Neural cell (in vitro differentiated cells): Measurements from ENCODE around the gene P2RX5. TPM values are rescaled to one million over a fixed set of nuclear protein-coding genes. Genes with fewer than 3 reads are reported as not detected.

ENCODE experiments used
- H2AFZ ChIP-seq: fragments of 200-600, 300-800 bp; sonication (generic), shearing (Covaris generic); 2 replicates; pipeline ENCODE4 v1.6.0; 2014; ENCODE audit warnings: low read depth, mild to moderate bottlenecking, antibody characterized with exemption, low read length, moderate library complexity
- H3F3A ChIP-seq: fragments of 200-600 bp; shearing (Covaris generic); 2 replicates; pipeline ENCODE4 v1.6.1; 2016; ENCODE audit warnings: mild to moderate bottlenecking, moderate library complexity, mixed read lengths, antibody characterized with exemption, low read length; ENCODE audit not compliant: insufficient read depth, poor library complexity, severe bottlenecking
- H3K27ac ChIP-seq: fragments of 200-600, 300-800 bp; sonication (generic), shearing (Covaris generic); 2 replicates; pipeline ENCODE4 v1.5.1; 2014; ENCODE audit warnings: mild to moderate bottlenecking, low read length, moderate library complexity
- H3K27me3 ChIP-seq: fragments of 300-800, 200-600 bp; sonication (generic), shearing (Covaris generic); 2 replicates; pipeline ENCODE4 v1.6.0; 2014; ENCODE audit warnings: mild to moderate bottlenecking, low read depth, low read length, moderate library complexity; ENCODE audit not compliant: insufficient read depth
- H3K36me3 ChIP-seq: fragments of 300-800, 200-600 bp; sonication (generic), shearing (Covaris generic); 2 replicates; pipeline ENCODE4 v1.5.1; 2014; ENCODE audit warnings: mild to moderate bottlenecking, antibody characterized with exemption, low read length, moderate library complexity; ENCODE audit not compliant: insufficient read depth
- H3K4me2 ChIP-seq: fragments of 300-800, 200-600 bp; sonication (generic), shearing (Covaris generic); 2 replicates; pipeline ENCODE4 v1.6.0; 2014; ENCODE audit warnings: mild to moderate bottlenecking, low read length
- H3K4me3 ChIP-seq: fragments of 300-800, 200-600 bp; sonication (generic), shearing (Covaris generic); 2 replicates; pipeline ENCODE4 v1.5.1; 2014; ENCODE audit warnings: mild to moderate bottlenecking, low read length, moderate library complexity
- H3K79me2 ChIP-seq: fragments of 200-600 bp; shearing (Covaris generic); replicated peaks from 2 replicates; pipeline ENCODE4 v1.6.0; 2014; ENCODE audit warnings: mild to moderate bottlenecking, low read length, moderate library complexity; ENCODE audit not compliant: insufficient read depth
- H3K9ac ChIP-seq: fragments of 300-800, 200-600 bp; sonication (generic), shearing (Covaris generic); 2 replicates; pipeline ENCODE4 v1.6.1; 2016; ENCODE audit warnings: mild to moderate bottlenecking, low read length, mixed read lengths
- H3K9me2 ChIP-seq: fragments of 200-600 bp; shearing (Covaris generic); 2 replicates; pipeline ENCODE4 v1.6.1; 2016; ENCODE audit warnings: mild to moderate bottlenecking, low read length, mixed read lengths; ENCODE audit not compliant: insufficient read depth
- H3K9me3 ChIP-seq: fragments of 200-600, 300-800 bp; sonication (generic), shearing (Covaris generic); 2 replicates; pipeline ENCODE4 v1.6.1; 2016; ENCODE audit warnings: mild to moderate bottlenecking, mixed run types, low read length, moderate library complexity, mixed read lengths
- H4K20me1 ChIP-seq: fragments of 200-600 bp; shearing (Covaris generic); 2 replicates; pipeline ENCODE4 v1.6.1; 2016; ENCODE audit warnings: mild to moderate bottlenecking, mixed run types; ENCODE audit not compliant: insufficient read depth
- CTCF ChIP-seq: fragments of 450-650 bp; IDR thresholded peaks from 2 replicates; pipeline ENCODE4 v1.5.1; 2014; ENCODE audit warnings: antibody characterized with exemption, mild to moderate bottlenecking, moderate library complexity; ENCODE audit not compliant: poor library complexity, severe bottlenecking
- EP300 ChIP-seq: fragments of 450-650 bp; conservative IDR thresholded peaks from 2 replicates; pipeline ENCODE4 v1.6.1; 2014; ENCODE audit warnings: antibody characterized with exemption, mild to moderate bottlenecking, moderate library complexity; ENCODE audit not compliant: poor library complexity, severe bottlenecking
- EZH2 ChIP-seq: fragments of 200-600, 300-800 bp; shearing (Covaris generic), sonication (generic); IDR thresholded peaks from 2 replicates; pipeline ENCODE4 v1.6.1; 2014; ENCODE audit warnings: antibody characterized with exemption, low read length, borderline replicate concordance, mild to moderate bottlenecking; ENCODE audit not compliant: insufficient read depth, poor library complexity, severe bottlenecking
- MXI1 ChIP-seq: fragments of 450-650 bp; conservative IDR thresholded peaks from 2 replicates; pipeline ENCODE4 v1.6.1; 2014; ENCODE audit warnings: antibody characterized with exemption, mild to moderate bottlenecking; ENCODE audit not compliant: poor library complexity, severe bottlenecking
- POLR2AphosphoS5 ChIP-seq: IDR thresholded peaks from 2 replicates; pipeline ENCODE4 v1.6.1; 2012
- RAD21 ChIP-seq: fragments of 450-650 bp; conservative IDR thresholded peaks from 2 replicates; pipeline ENCODE4 v1.6.1; 2014; ENCODE audit warnings: antibody characterized with exemption, mild to moderate bottlenecking, moderate library complexity
- SMC3 ChIP-seq: fragments of 450-650 bp; conservative IDR thresholded peaks from 2 replicates; pipeline ENCODE4 v1.6.1; 2014; ENCODE audit warnings: antibody characterized with exemption, mild to moderate bottlenecking, moderate library complexity; ENCODE audit not compliant: poor library complexity
- TAF1 ChIP-seq: IDR thresholded peaks from 2 replicates; pipeline ENCODE4 v1.6.1; 2012; ENCODE audit warnings: low read depth
- polyA plus RNA-seq: library from polyadenylated mRNA; depleted of rRNA; stranded (reverse); fragments of >200 nt; gene quantifications from 2 replicates; pipeline ENCODE4 v1.2.3, GENCODE V29; 2014
- TF ChIP-seq, protein P1 (sequence below): IDR thresholded peaks from 2 replicates; pipeline ENCODE4 v1.6.1; 2012; ENCODE audit warnings: borderline replicate concordance

P2RX5 gene
- polyA plus RNA-seq, 1 donor from 2014 or later = 7.0 TPM

DNA sequence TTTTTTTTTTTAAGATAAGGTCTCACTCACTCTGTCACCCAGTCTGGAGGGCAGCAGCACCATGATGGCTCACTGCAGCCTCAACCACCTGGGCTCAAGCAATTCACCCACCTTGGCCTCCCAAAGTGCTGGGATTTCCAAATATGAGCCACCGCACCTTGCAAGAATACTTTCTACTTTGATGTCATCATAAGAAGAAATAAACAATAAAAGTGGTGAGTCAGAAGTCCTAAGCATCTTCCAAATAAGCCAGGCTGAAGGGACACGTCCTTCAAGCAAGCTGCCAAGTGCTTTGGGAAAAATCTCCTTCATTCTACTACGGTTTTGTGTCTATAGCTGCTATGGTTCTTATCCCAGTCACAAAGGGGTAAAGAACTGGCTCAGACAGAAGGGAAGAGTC, 48.1 kb upstream of the P2RX5 start:
- Histone ChIP-seq H3K9me3 (no peaks in the 10 kb centered on the region), H3F3A (no peaks in the 10 kb centered on the region), H3K79me2 (no peaks in the 10 kb centered on the region), H3K27me3 (no peaks in the 10 kb centered on the region), H3K9ac (no peak overlapping the region), H3K4me2 (no peak overlapping the region), H3K36me3 (no peaks in the 10 kb centered on the region), H3K27ac (no peak overlapping the region), H4K20me1 (no peaks in the 10 kb centered on the region), H2AFZ (no peak overlapping the region), H3K9me2 (no peaks in the 10 kb centered on the region), H3K4me3 (no peak overlapping the region)
- TF ChIP-seq CTCF (no peak), RAD21 (no peak), TAF1 (no peak), EZH2 (no peak), MXI1 (no peak), EP300 (no peak), SMC3 (no peak)

DNA sequence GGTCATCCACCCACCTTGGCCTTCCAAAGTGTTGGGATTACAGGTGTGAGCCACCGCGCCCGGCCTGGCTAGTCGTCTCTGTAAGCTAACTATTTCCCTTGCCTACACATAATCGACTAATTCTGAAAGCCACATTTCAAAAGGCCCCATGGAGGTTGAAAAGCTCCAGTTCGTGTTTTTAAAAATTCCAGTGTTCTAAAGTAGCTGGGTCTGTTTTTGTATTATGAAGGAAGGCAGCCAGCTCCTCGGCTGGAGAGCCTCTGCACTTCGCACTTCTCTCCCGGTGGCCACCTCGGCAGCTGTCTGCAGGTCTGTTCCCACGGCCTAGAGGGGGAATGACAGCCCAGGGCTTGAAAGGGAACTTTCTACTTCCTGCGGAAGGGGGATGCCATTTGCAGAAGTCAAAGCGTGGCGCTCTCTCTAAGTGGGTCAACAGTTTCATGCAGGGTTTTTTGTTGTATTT, 44.7 kb upstream of the P2RX5 start:
- Histone ChIP-seq H3K27me3 (no peaks in the 10 kb centered on the region), H3K9me3 (no peaks in the 10 kb centered on the region), H4K20me1 (no peaks in the 10 kb centered on the region), H2AFZ (no peak overlapping the region), H3K36me3 (no peaks in the 10 kb centered on the region), H3K9me2 (no peaks in the 10 kb centered on the region), H3K4me2 (no peak overlapping the region), H3K9ac (no peak overlapping the region), H3K4me3 (no peak overlapping the region), H3K79me2 (no peaks in the 10 kb centered on the region), H3K27ac (no peak overlapping the region), H3F3A (no peaks in the 10 kb centered on the region)
- no peak for TF ChIP-seq EP300
- no peak for TF ChIP-seq SMC3
- TF ChIP-seq, protein P1, sequence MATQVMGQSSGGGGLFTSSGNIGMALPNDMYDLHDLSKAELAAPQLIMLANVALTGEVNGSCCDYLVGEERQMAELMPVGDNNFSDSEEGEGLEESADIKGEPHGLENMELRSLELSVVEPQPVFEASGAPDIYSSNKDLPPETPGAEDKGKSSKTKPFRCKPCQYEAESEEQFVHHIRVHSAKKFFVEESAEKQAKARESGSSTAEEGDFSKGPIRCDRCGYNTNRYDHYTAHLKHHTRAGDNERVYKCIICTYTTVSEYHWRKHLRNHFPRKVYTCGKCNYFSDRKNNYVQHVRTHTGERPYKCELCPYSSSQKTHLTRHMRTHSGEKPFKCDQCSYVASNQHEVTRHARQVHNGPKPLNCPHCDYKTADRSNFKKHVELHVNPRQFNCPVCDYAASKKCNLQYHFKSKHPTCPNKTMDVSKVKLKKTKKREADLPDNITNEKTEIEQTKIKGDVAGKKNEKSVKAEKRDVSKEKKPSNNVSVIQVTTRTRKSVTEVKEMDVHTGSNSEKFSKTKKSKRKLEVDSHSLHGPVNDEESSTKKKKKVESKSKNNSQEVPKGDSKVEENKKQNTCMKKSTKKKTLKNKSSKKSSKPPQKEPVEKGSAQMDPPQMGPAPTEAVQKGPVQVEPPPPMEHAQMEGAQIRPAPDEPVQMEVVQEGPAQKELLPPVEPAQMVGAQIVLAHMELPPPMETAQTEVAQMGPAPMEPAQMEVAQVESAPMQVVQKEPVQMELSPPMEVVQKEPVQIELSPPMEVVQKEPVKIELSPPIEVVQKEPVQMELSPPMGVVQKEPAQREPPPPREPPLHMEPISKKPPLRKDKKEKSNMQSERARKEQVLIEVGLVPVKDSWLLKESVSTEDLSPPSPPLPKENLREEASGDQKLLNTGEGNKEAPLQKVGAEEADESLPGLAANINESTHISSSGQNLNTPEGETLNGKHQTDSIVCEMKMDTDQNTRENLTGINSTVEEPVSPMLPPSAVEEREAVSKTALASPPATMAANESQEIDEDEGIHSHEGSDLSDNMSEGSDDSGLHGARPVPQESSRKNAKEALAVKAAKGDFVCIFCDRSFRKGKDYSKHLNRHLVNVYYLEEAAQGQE = no peak
- TF ChIP-seq MXI1 = no peak
- no peak for TF ChIP-seq RAD21
- TF ChIP-seq CTCF = no peak
- TF ChIP-seq POLR2AphosphoS5 = no peak
- TF ChIP-seq EZH2 = no peak
- no peak for TF ChIP-seq TAF1
